DOHH2 (cell line): ENCODE data around the gene KLHL40.

ENCODE experiments used
- H3F3A ChIP-seq: fragments of 200-600 bp; sonication (generic), shearing (Covaris generic); 2 replicates; pipeline ENCODE4 v1.6.0; 2016; ENCODE audit warnings: antibody characterized with exemption, mild to moderate bottlenecking; ENCODE audit not compliant: control insufficient read depth, insufficient read depth
- H3K27ac ChIP-seq: fragments of 200-600 bp; sonication (generic); 2 replicates; pipeline ENCODE4 v1.5.1; 2014; ENCODE audit warnings: low read depth, mild to moderate bottlenecking, low read length, moderate library complexity
- H3K27me3 ChIP-seq: fragments of 200-600 bp; sonication (generic); 2 replicates; pipeline ENCODE4 v1.6.1; 2014; ENCODE audit warnings: mild to moderate bottlenecking, low read length, mixed read lengths; ENCODE audit not compliant: control insufficient read depth
- H3K36me3 ChIP-seq: fragments of 200-600 bp; sonication (generic); 2 replicates; pipeline ENCODE4 v1.6.1; 2014; ENCODE audit warnings: mild to moderate bottlenecking, low read length, moderate library complexity, mixed read lengths; ENCODE audit not compliant: control insufficient read depth
- H3K4me1 ChIP-seq: fragments of 200-600 bp; sonication (generic); 2 replicates; pipeline ENCODE4 v1.6.1; 2014; ENCODE audit warnings: mild to moderate bottlenecking, low read length, mixed read lengths; ENCODE audit not compliant: control insufficient read depth
- H3K4me2 ChIP-seq: fragments of 200-600 bp; sonication (generic); 2 replicates; pipeline ENCODE4 v1.6.0; 2014; ENCODE audit warnings: mild to moderate bottlenecking, low read length, moderate library complexity
- H3K4me3 ChIP-seq: fragments of 200-600 bp; sonication (generic); 2 replicates; pipeline ENCODE4 v1.5.1; 2014; ENCODE audit warnings: mild to moderate bottlenecking, low read length, mixed read lengths
- H3K79me2 ChIP-seq: fragments of 200-600 bp; sonication (generic); 2 replicates; pipeline ENCODE4 v1.6.1; 2014; ENCODE audit warnings: mild to moderate bottlenecking, low read length, mixed read lengths; ENCODE audit not compliant: control insufficient read depth
- H3K9me2 ChIP-seq: fragments of 200-600 bp; sonication (generic); replicated peaks from 2 replicates; pipeline ENCODE4 v1.6.1; 2014; ENCODE audit warnings: mild to moderate bottlenecking, low read length, mixed read lengths; ENCODE audit not compliant: control insufficient read depth
- H3K9me3 ChIP-seq: fragments of 200-600 bp; sonication (generic); 2 replicates; pipeline ENCODE4 v1.6.1; 2014; ENCODE audit warnings: antibody characterized with exemption, low read length, mixed read lengths; ENCODE audit not compliant: control insufficient read depth, insufficient read depth
- H4K20me1 ChIP-seq: fragments of 200-600 bp; sonication (generic); 2 replicates; pipeline ENCODE4 v1.6.0; 2014; ENCODE audit warnings: low read depth, mild to moderate bottlenecking, antibody characterized with exemption, low read length, moderate library complexity; ENCODE audit not compliant: control insufficient read depth, insufficient read depth
- EZH2phosphoT487 ChIP-seq: fragments of 200-600 bp; sonication (generic); IDR thresholded peaks from 2 replicates; pipeline ENCODE4 v1.6.1; 2017; ENCODE audit warnings: borderline replicate concordance, mild to moderate bottlenecking, antibody characterized with exemption, low read length, moderate library complexity, mixed read lengths
- TF ChIP-seq, protein P1 (sequence below): fragments of 200-600 bp; sonication (generic); IDR thresholded peaks from one replicate; pipeline ENCODE4 v1.5.1; 2014; ENCODE audit warnings: antibody characterized with exemption, mild to moderate bottlenecking, low read depth, low read length; ENCODE audit not compliant: poor library complexity, severe bottlenecking

The KLHL40 gene

DNA sequence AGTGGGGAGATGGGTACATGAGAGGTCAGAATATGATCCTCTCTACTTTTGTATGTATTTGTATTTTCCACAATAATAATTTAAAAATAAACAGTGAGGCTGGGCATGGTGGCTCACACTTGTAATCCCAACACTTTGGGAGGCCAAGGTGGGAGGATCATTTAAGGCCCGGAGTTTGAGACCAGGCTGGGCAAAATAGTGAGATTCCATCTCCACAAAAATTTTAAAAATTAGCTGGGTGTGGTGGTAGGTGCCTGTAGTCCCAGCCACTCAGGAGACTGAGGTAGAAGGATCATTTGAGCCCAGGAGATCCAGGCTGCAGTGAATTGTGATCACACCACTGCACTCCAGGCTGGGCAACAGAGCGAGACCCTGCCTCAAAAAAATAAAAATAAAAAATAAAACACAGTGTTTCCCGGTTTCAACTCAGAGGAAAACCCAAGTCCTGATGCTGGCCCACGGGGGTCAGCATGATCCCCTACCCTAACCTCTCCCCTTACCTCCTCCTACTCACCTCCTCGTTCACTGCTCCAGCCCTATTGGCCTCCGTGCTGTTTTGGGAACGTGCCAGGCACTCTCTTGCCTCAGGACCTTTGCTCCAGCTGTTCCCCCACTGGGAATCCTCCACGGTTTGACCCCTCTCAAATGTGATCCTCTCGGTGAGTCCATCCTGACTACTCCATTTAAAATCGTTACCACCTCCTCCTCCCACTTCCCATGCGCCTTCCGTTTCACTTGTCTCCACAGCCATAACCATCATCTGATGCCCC, 2.9 kb upstream of the KLHL40 start:
- Histone ChIP-seq H3K36me3 (no peaks in the 10 kb centered on the region), H3K4me1 (no peaks in the 10 kb centered on the region), H3K9me2 (no peaks in the 10 kb centered on the region), H3K27me3 (peaks cover 10% of the 10 kb centered on the region), H4K20me1 (no peaks in the 10 kb centered on the region), H3K4me3 (no peak overlapping the region), H3K9me3 (no peaks in the 10 kb centered on the region), H3K27ac (no peak overlapping the region), H3F3A (no peaks in the 10 kb centered on the region), H3K79me2 (no peaks in the 10 kb centered on the region), H3K4me2 (no peak overlapping the region)
- TF ChIP-seq, protein P1, sequence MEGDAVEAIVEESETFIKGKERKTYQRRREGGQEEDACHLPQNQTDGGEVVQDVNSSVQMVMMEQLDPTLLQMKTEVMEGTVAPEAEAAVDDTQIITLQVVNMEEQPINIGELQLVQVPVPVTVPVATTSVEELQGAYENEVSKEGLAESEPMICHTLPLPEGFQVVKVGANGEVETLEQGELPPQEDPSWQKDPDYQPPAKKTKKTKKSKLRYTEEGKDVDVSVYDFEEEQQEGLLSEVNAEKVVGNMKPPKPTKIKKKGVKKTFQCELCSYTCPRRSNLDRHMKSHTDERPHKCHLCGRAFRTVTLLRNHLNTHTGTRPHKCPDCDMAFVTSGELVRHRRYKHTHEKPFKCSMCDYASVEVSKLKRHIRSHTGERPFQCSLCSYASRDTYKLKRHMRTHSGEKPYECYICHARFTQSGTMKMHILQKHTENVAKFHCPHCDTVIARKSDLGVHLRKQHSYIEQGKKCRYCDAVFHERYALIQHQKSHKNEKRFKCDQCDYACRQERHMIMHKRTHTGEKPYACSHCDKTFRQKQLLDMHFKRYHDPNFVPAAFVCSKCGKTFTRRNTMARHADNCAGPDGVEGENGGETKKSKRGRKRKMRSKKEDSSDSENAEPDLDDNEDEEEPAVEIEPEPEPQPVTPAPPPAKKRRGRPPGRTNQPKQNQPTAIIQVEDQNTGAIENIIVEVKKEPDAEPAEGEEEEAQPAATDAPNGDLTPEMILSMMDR: no peak
- TF ChIP-seq EZH2phosphoT487: no peak

DNA sequence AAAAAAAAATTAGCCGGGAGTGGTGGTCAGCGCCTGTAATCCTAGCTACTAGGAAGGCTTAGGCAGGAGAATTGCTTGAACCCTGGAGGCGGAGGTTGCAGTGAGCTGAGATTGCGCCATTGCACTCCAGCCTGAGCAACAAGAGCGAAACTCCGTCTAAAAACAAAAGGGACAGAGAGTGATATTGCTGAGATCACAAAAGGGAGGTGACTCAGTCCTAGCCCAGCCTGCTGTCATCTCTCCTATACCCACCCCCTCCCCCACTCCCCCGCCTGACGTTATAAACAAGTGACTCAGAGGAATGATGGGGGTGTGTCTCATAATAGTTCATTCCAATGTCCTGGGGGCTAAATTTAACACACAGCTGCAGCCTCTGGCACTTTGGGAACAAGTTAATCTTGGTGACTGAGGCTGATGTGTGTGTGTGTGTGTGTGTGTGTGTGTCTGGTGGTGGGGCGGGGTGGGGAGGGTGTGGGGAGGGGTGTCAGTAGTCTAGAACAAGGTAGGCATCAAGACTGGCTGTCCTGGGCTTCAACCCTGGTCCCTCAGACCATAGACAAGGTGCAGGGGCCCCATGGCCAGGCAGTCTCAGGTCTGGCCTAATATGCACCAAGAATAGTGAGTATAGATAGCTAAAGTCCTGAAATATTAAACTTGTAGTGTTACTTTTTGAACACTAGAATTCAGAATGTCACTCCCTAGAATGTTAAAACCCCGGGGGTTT, 1.3 kb upstream of the KLHL40 start:
- no peaks in the 10 kb centered on the region for H3K9me2 ChIP-seq
- no peaks in the 10 kb centered on the region for H3K79me2 ChIP-seq
- no peaks in the 10 kb centered on the region for H4K20me1 ChIP-seq
- H3K9me3 ChIP-seq: no peaks in the 10 kb centered on the region
- H3K36me3 ChIP-seq: no peaks in the 10 kb centered on the region
- H3K4me1 ChIP-seq: no peaks in the 10 kb centered on the region
- peaks cover 10% of the 10 kb centered on the region for H3K27me3 ChIP-seq
- no peaks in the 10 kb centered on the region for H3F3A ChIP-seq
- no peak overlapping the region for H3K4me2 ChIP-seq
- TF ChIP-seq, protein P1: no peak
- no peak for TF ChIP-seq EZH2phosphoT487
- H3K27ac ChIP-seq: no peak overlapping the region
- H3K4me3 ChIP-seq: no peak overlapping the region

DNA sequence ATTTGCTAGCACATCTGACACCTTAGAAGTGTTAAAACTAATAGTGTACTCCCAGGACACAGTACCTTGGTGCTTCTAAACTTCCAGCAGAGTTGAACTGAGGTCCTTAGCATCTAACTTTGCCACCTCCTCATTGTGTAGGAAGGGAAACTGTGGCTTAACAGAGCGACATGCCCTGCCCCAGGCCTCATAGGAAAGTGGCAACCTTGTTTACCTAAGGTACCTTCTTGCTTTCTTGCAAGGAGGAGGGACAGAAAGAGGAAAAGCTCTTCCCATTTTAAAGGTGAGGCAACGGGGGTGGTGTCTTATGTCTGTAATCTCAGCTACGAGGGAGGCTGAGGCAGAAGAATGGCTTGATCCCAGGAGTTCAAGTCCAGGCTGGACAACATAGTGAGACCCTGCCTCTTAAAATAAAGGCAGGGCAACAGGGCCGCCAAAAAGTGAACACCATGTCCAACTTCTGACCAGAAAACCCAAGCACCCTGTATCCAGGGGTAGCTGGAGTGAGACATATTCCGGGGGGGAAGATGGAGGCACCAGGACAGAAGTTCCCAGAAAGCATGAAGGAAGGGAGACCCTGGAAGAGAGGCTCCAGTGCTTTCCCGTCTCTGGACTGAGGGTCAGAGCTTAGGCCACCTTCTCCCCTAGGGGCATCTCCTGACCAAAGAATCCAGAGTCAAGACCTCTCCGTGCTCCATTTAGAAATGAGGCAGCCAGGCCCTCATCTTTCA, 540 bp upstream of the KLHL40 start:
- Histone ChIP-seq H3K36me3 (no peaks in the 10 kb centered on the region), H3K79me2 (no peaks in the 10 kb centered on the region), H3K4me2 (no peak overlapping the region), H3K27ac (no peak overlapping the region), H3K9me3 (no peaks in the 10 kb centered on the region), H3K4me3 (no peak overlapping the region), H3K9me2 (no peaks in the 10 kb centered on the region), H4K20me1 (no peaks in the 10 kb centered on the region), H3F3A (no peaks in the 10 kb centered on the region), H3K27me3 (peaks cover 3% of the 10 kb centered on the region), H3K4me1 (no peaks in the 10 kb centered on the region)
- TF ChIP-seq EZH2phosphoT487: no peak
- TF ChIP-seq, protein P1: no peak
